ENCODE measurements around the gene C2CD2. TPM values are rescaled to one million over a fixed set of nuclear protein-coding genes. Genes with fewer than 3 reads are reported as not detected.

The C2CD2 gene
- polyA plus RNA-seq, 1 donor (not counting 4 experiments of a cell fraction or from before 2014, with no cell fraction given), result 39.9 TPM

DNA sequence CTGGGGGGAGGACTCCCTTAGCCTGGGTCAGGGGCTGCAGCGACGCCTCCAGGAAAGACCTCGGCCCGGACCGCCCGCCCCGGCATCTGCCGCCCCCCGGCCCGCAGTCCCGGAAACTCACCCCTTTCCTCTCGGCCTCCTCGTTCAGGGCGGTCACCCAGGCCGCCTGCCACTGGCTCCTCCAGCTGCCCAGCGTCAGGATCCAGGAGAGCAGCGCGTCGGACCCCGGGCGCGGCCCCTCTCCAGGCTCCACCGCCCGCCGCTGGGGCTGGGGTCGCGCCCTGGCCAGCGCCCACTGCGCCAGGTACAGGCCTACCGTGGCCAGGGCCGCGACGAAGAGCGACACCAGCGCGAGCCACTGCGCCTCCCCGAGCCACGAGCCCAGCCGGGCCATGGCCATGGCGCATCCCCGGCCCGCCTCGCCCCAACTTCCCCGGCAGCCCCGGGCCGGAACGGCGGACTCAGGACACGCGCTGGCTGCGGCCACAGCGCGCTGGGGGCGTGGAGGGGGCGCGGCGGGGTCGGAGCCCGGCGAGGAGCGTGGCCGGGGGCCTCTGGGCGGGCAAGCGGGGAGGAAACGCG, 478 bp downstream of the C2CD2 start:
- Histone ChIP-seq H3K9ac (ENCODE audit: control insufficient read depth, extremely low read depth, insufficient read depth, low read length) (peak overlapping the region; percentile 78), H4K20me1 (ENCODE audit: control insufficient read depth, extremely low read depth, insufficient read depth, low read length) (no peaks in the 10 kb centered on the region), H3K27me3 (ENCODE audit: control insufficient read depth, extremely low read depth, insufficient read depth, low read length) (no peaks in the 10 kb centered on the region), H3K36me3 (ENCODE audit: control insufficient read depth in 2 of 2, extremely low read depth in 1 of 2, insufficient read depth in 2 of 2, low read length in 2 of 2) (peaks cover 0 to 3% of the 10 kb centered on the region in 2 experiments), H3K4me3 (ENCODE audit: control insufficient read depth in 2 of 3, extremely low read depth in 1 of 3, insufficient read depth in 2 of 3, low read depth in 1 of 3, low read length in 3 of 3) (peak overlapping the region; percentile 65 to 80 (median 77)), H3K9me3 (ENCODE audit: control insufficient read depth, low read depth, low read length) (no peaks in the 10 kb centered on the region), H3K9me1 (ENCODE audit: control insufficient read depth, extremely low read depth, insufficient read depth, low read length) (peaks cover 3% of the 10 kb centered on the region), H3K4me2 (ENCODE audit: control insufficient read depth, extremely low read depth, insufficient read depth, low read depth, low read length) (peak overlapping the region; percentile 92), H3K4me1 (ENCODE audit: control insufficient read depth, extremely low read depth, insufficient read depth, low read length) (peaks cover 31% of the 10 kb centered on the region), H2AFZ (ENCODE audit: control insufficient read depth, low read length) (no peak overlapping the region), H3K27ac (ENCODE audit: control insufficient read depth, insufficient read depth, low read length) (peak overlapping the region; percentile 63), H3K79me2 (ENCODE audit: control insufficient read depth, insufficient read depth, low read length) (peaks cover 50% of the 10 kb centered on the region)
- TF ChIP-seq, protein P1, sequence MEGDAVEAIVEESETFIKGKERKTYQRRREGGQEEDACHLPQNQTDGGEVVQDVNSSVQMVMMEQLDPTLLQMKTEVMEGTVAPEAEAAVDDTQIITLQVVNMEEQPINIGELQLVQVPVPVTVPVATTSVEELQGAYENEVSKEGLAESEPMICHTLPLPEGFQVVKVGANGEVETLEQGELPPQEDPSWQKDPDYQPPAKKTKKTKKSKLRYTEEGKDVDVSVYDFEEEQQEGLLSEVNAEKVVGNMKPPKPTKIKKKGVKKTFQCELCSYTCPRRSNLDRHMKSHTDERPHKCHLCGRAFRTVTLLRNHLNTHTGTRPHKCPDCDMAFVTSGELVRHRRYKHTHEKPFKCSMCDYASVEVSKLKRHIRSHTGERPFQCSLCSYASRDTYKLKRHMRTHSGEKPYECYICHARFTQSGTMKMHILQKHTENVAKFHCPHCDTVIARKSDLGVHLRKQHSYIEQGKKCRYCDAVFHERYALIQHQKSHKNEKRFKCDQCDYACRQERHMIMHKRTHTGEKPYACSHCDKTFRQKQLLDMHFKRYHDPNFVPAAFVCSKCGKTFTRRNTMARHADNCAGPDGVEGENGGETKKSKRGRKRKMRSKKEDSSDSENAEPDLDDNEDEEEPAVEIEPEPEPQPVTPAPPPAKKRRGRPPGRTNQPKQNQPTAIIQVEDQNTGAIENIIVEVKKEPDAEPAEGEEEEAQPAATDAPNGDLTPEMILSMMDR (optimal IDR thresholded peaks at IDR 0.05 in 1 of 3, IDR thresholded peaks at IDR 0.05 in 1 of 3, conservative IDR thresholded peaks at IDR 0.05 in 1 of 3; ENCODE audit: extremely low read depth in 1 of 3, insufficient read depth in 2 of 3, low read length in 3 of 3), result no peak
- TF ChIP-seq EZH2 (IDR thresholded peaks at IDR 0.05; ENCODE audit: low read length), result no peak
- DNase-seq (ENCODE audit: low read depth, low spot score), result no peak
- dilution Hi-C loops (cut with MboI; ENCODE audit: extremely low pct_ligation_motif_present, low sequenced_read_pairs), result no loop called here
- FAIRE-seq, result no peak

- TF ChIP-seq, protein P1 (optimal IDR thresholded peaks at IDR 0.05 in 1 of 3, IDR thresholded peaks at IDR 0.05 in 1 of 3, conservative IDR thresholded peaks at IDR 0.05 in 1 of 3; ENCODE audit: extremely low read depth in 1 of 3, insufficient read depth in 2 of 3, low read length in 3 of 3), result no peak
- no peak for TF ChIP-seq EZH2 (IDR thresholded peaks at IDR 0.05; ENCODE audit: low read length)
- Histone ChIP-seq H3K4me2 (ENCODE audit: control insufficient read depth, extremely low read depth, insufficient read depth, low read depth, low read length) (peak overlapping the region; percentile 92), H3K27me3 (ENCODE audit: control insufficient read depth, extremely low read depth, insufficient read depth, low read length) (no peaks in the 10 kb centered on the region), H3K4me3 (ENCODE audit: control insufficient read depth in 2 of 3, extremely low read depth in 1 of 3, insufficient read depth in 2 of 3, low read depth in 1 of 3, low read length in 3 of 3) (peak overlapping the region; percentile 65 to 80 (median 77)), H3K36me3 (ENCODE audit: control insufficient read depth in 2 of 2, extremely low read depth in 1 of 2, insufficient read depth in 2 of 2, low read length in 2 of 2) (peaks cover 0 to 3% of the 10 kb centered on the region in 2 experiments), H4K20me1 (ENCODE audit: control insufficient read depth, extremely low read depth, insufficient read depth, low read length) (no peaks in the 10 kb centered on the region), H3K9me1 (ENCODE audit: control insufficient read depth, extremely low read depth, insufficient read depth, low read length) (peaks cover 3% of the 10 kb centered on the region), H2AFZ (ENCODE audit: control insufficient read depth, low read length) (peak overlapping the region; percentile 12), H3K9me3 (ENCODE audit: control insufficient read depth, low read depth, low read length) (no peaks in the 10 kb centered on the region), H3K27ac (ENCODE audit: control insufficient read depth, insufficient read depth, low read length) (peak overlapping the region; percentile 63), H3K9ac (ENCODE audit: control insufficient read depth, extremely low read depth, insufficient read depth, low read length) (peak overlapping the region; percentile 78), H3K79me2 (ENCODE audit: control insufficient read depth, insufficient read depth, low read length) (peaks cover 56% of the 10 kb centered on the region), H3K4me1 (ENCODE audit: control insufficient read depth, extremely low read depth, insufficient read depth, low read length) (peaks cover 25% of the 10 kb centered on the region)
- dilution Hi-C loops (cut with MboI; ENCODE audit: extremely low pct_ligation_motif_present, low sequenced_read_pairs), result no loop called here
- DNase-seq (ENCODE audit: low read depth, low spot score), result no peak
- no peak for FAIRE-seq
Measured at GRCh38 chr21:41952568-41953248, 1.1 kb downstream of the C2CD2 start.
